Stomach (tissue), 19 donors: Measurements from ENCODE around the gene CADPS. TPM values are rescaled to one million over a fixed set of nuclear protein-coding genes. Genes with fewer than 3 reads are reported as not detected.

Experiments used
- DNase-seq, 2 donors: peaks; one replicate each; pipeline versions ENCODE4 v3.0.0 to v3.0.0-alpha.2; 2013 to 2019
- H3K27ac ChIP-seq, 5 donors: fragments of 200-600 bp in 4 of 5; sonication (generic) in 4 of 5; one replicate each; pipeline ENCODE4 v1.5.1; 2013 to 2019; ENCODE audit warnings: mild to moderate bottlenecking in 1 of 5, moderate library complexity in 1 of 5
- H3K27me3 ChIP-seq, 3 donors: fragments of 200-600 bp; sonication (generic); one replicate each; pipeline ENCODE4 v1.5.1; 2017 to 2019; ENCODE audit warnings: mixed run types in 1 of 3
- H3K36me3 ChIP-seq, 4 donors: fragments of 200-600 bp; sonication (generic); 1 replicate in 3 of 4; 2 replicates in 1 of 4; pipeline ENCODE4 v1.5.1; 2016 to 2019
- H3K4me1 ChIP-seq, 4 donors: fragments of 200-600 bp; sonication (generic); one replicate each; pipeline ENCODE4 v1.5.1; 2016 to 2019
- H3K4me3 ChIP-seq, 4 donors: fragments of 200-600 bp; sonication (generic) in 3 of 4; one replicate each; pipeline ENCODE4 v1.5.1; 2016 to 2019; ENCODE audit warnings: mild to moderate bottlenecking in 1 of 4
- H3K9me3 ChIP-seq, 4 donors: fragments of 200-600 bp; sonication (generic); one replicate each; pipeline ENCODE4 v1.5.1; 2016 to 2019
- CTCF ChIP-seq, 7 experiments: fragments of 450-650 bp in 4 of 7; fragments of 200-600 bp in 3 of 7; sonication (generic) in 3 of 7; IDR thresholded peaks; one replicate each; pipeline ENCODE4 v1.5.1; 2016 to 2019; ENCODE audit warnings: antibody characterized with exemption in 7 of 7, control low read depth in 2 of 7, mild to moderate bottlenecking in 1 of 7
- EP300 ChIP-seq: sonication (generic); formaldehyde crosslinking; IDR thresholded peaks from one replicate; pipeline ENCODE4 v1.6.1; 2017; ENCODE audit warnings: antibody characterized with exemption
- POLR2A ChIP-seq, 4 donors: fragments of 450-650 bp; IDR thresholded peaks; one replicate each; pipeline ENCODE4 v1.6.1; 2016; ENCODE audit warnings: antibody characterized with exemption in 4 of 4, control low read depth in 2 of 4, mild to moderate bottlenecking in 1 of 4, moderate library complexity in 1 of 4
- POLR2AphosphoS5 ChIP-seq, 3 donors: sonication (generic); formaldehyde crosslinking; IDR thresholded peaks; one replicate each; pipeline ENCODE4 v1.6.1; 2016; ENCODE audit warnings: antibody characterized with exemption in 3 of 3
- WGBS, 5 donors: extraction: QIAGEN DNeasy Blood & Tissue Kit in 3 of 5; methylation state at CpG; one replicate each; pipeline versions ENCODE4 v1.1.5 to v1.1.7; 2013 to 2018; 5-methylcytosine and 5-hydroxymethylcytosine counted together
- intact Hi-C: fragments of 100-400 bp; cut with DNase I; formaldehyde crosslinking; loops from one replicate; pipeline ENCODE4 v1.15.1; 2023; ENCODE audit warnings: low total_unique reads
- long read RNA-seq, 10 donors: transcript quantifications; one replicate each; lab custom pipeline, GENCODE V29; 2026
- polyA plus RNA-seq, 3 donors: library from polyadenylated mRNA; stranded (reverse); fragments of 200-250 nt; gene quantifications; one replicate each; pipeline ENCODE4 v1.2.3, GENCODE V29; 2013
- total RNA-seq, 5 donors: library from RNA; depleted of rRNA; stranded (reverse); fragments of >200 nt; gene quantifications; one replicate each; pipeline versions ENCODE4 v1.1.0 to v1.2.3, GENCODE V29; 2014 to 2016
- donor health status: healthy with polysubstance abuse.
- donor health status: Bipolar disorder and iron deficiency.
- donor health status: healthy.

The CADPS gene
- 10 to 100 TPM in 2 of 5 donors, 1 to 10 TPM in 2, under 1 TPM in 1; 0.58 to 32.2 (median 8.3) TPM for total RNA-seq
- polyA plus RNA-seq = 1 to 10 TPM; 1.4 to 4.1 (median 1.7) TPM
- long read RNA-seq, donor 1, partial matches to known transcripts = 5 of 5 reads
- long read RNA-seq, donor 1, other reads (novel, unspliced or antisense) = 0 of 5 reads
- long read RNA-seq, donor 2, partial matches to known transcripts = 7 of 7 reads
- long read RNA-seq, donor 2, other reads (novel, unspliced or antisense) = 0 of 7 reads
- long read RNA-seq, donor 3 = 0 reads
- long read RNA-seq, donor 4 = 0 reads
- long read RNA-seq, donor 5 = 0 reads
- long read RNA-seq, donor 6 = 0 reads
- long read RNA-seq, donor 7 = 0 reads
- long read RNA-seq, donor 8, full-length matches to known transcripts = 1 of 1 reads
- long read RNA-seq, donor 8, partial matches to known transcripts = 0 of 1 reads
- long read RNA-seq, donor 8, other reads (novel, unspliced or antisense) = 0 of 1 reads
- long read RNA-seq, donor 9 = 0 reads
- long read RNA-seq, donor 10 = 0 reads

DNA sequence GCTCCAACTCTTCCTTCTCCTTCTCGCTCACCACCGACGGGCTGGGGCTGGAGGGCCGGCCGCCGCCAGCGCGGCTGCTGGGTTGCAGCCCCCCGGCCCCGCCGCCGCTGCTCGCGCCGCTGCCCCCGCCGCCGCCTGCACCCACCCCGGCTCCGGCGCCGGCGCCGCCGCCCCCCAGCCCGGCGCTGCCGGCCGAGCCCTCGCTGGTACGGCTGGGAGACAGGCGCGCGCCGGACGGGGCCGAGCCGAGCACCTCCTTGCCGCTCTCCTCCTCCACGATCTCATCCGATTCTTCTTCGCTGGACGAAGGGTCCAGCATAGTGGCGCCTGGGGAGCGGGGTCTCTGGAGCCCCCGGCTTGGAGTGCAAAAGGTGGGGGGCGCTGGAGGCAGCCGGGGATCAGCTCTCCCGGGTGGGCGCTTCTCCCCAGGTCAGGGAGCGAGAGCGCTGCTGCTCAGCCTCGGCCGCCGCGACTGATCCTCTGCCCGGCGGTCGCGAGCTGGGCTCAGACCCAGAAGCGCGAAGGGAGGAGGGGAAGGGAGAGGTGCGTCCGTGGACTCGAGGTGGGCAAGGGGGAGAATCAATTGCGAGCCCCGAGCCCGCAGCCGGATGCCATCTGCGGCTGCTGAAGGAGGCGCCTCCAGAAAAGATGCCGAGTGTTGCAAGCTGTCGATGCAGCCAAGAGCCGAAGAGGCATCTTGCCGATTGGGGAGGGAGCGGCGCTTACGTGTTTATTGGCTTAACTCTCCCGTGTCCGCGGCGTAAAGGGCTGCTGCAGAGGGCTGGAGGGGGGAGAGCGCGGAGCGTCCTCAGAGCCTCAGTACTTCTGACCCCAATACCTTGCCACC is at the start of gene CADPS:
TSS of gene CADPS (minus strand) at position 706 of the 847 bp plus-strand sequence. CDS start at position 319, 387 bp downstream.
- peak within 1 kb of the TSS; percentile 29 to 56 (median 39) for H3K27ac ChIP-seq
- H3K4me3 ChIP-seq = peak within 1 kb of the TSS; percentile 39 to 57 (median 46)
- intact Hi-C loops = no loop called here
- DNase-seq = peak in 1 of 2 donors; percentile 75
- 1 to 6% (median 5%) methylated on average over 42 to 85 of the region's 85 CpGs for WGBS, 5 donors
- no peak for TF ChIP-seq CTCF (IDR thresholded peaks at IDR 0.05)
- TF ChIP-seq POLR2AphosphoS5 (IDR thresholded peaks at IDR 0.05) = no peak
- TF ChIP-seq EP300 = no peak
- no peak for TF ChIP-seq POLR2A (IDR thresholded peaks at IDR 0.05)
- peaks cover 13 to 58% (median 31%) of the 10 kb centered on the region in 3 donors for H3K27me3 ChIP-seq
- H3K9me3 ChIP-seq = peaks cover 0 to 16% (median 10%) of the 10 kb centered on the region in 4 donors
- H3K36me3 ChIP-seq = no peaks in the 10 kb centered on the region
- H3K4me1 ChIP-seq = peaks cover 14 to 24% (median 19%) of the 10 kb centered on the region in 4 donors

DNA sequence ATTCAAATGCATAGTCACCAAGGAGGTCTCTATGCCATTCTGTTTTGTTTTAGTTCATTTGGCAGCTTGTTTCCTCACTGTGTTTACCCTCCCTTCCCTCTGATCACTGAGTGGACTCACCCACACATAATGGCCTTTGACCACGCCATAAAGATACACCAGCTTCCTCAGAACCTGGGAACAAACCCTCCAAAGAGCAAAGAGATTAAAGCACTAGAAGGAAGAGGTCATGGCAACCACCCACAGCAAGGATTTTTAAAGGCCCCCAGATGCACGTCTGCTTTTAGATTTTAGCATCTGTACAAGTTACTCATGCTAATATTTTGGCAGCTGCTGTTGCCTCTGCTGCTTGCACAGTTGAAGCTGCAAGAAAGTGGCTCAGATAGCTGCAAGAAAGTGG is 47.9 kb upstream of the CADPS start:
- Histone ChIP-seq H3K4me3 (no peak overlapping the region), H3K4me1 (no peaks in the 10 kb centered on the region), H3K27ac (no peak overlapping the region), H3K36me3 (no peaks in the 10 kb centered on the region), H3K27me3 (peaks cover 0 to 4% (median 0%) of the 10 kb centered on the region in 3 donors), H3K9me3 (no peaks in the 10 kb centered on the region)
- WGBS, 5 donors = 22 to 44% (median 25%) methylated on average over 2 of the region's 2 CpGs
- DNase-seq = peak in 1 of 2 donors; percentile 6
- intact Hi-C loops = no loop called here
- TF ChIP-seq CTCF (IDR thresholded peaks at IDR 0.05) (no peak), POLR2A (IDR thresholded peaks at IDR 0.05) (no peak), POLR2AphosphoS5 (IDR thresholded peaks at IDR 0.05) (no peak), EP300 (no peak)

- 63 to 82% (median 71%) methylated on average over 2 of the region's 2 CpGs for WGBS, 5 donors
- Histone ChIP-seq H3K4me1 (no peaks in the 10 kb centered on the region), H3K9me3 (no peaks in the 10 kb centered on the region), H3K4me3 (no peak overlapping the region), H3K27ac (no peak overlapping the region), H3K27me3 (peaks cover 0 to 4% (median 0%) of the 10 kb centered on the region in 3 donors), H3K36me3 (no peaks in the 10 kb centered on the region)
- intact Hi-C loops = no loop called here
- DNase-seq = no peak
- TF ChIP-seq POLR2AphosphoS5 (IDR thresholded peaks at IDR 0.05) = no peak
- no peak for TF ChIP-seq POLR2A (IDR thresholded peaks at IDR 0.05)
- TF ChIP-seq CTCF (IDR thresholded peaks at IDR 0.05) = no peak
- no peak for TF ChIP-seq EP300
These were observed 47.1 kb upstream of the CADPS start for GRCh38 chr3:62922326-62922725.

DNA sequence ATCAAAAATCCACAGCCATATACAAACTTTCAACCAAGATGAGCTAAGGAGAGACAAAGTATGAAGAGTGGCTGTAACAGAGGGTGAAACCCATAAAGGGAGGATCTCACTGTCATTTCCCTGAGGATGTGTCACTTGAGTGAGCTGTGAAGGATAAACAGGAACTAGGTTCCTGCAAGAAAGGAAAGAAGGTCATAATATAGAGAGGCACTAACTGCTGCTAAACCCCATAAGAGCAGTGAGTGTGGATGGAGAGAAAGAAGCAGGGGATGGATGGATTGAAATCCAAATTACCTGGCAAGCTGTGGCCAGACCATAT is 45.2 kb upstream of the CADPS start:
- peaks cover 0 to 4% (median 0%) of the 10 kb centered on the region in 3 donors for H3K27me3 ChIP-seq

More for the DNA sequence above, 45.2 kb upstream of the CADPS start:
- Histone ChIP-seq H3K4me3 (no peak overlapping the region), H3K9me3 (no peaks in the 10 kb centered on the region), H3K27ac (no peak overlapping the region), H3K36me3 (no peaks in the 10 kb centered on the region), H3K4me1 (no peaks in the 10 kb centered on the region)
- intact Hi-C loops = no loop called here
- no peak for DNase-seq
- TF ChIP-seq POLR2AphosphoS5 (IDR thresholded peaks at IDR 0.05) = no peak
- TF ChIP-seq CTCF (IDR thresholded peaks at IDR 0.05) = no peak
- TF ChIP-seq POLR2A (IDR thresholded peaks at IDR 0.05) = no peak
